ENCODE data around the gene DNAL1. TPM values are rescaled to one million over a fixed set of nuclear protein-coding genes. Genes with fewer than 3 reads are reported as not detected.

Gene DNAL1
- total and polyA plus RNA-seq, 2 of the 13 experiments (the other 11 are each of a cell fraction or from before 2014, with no cell fraction given) = 1.4 to 13.3 TPM

- TF ChIP-seq TIGD3 (CRISPR knock-in tag; IDR thresholded peaks at IDR 0.05; ENCODE audit: borderline replicate concordance) (no peak), ZNF33A (CRISPR knock-in tag; IDR thresholded peaks at IDR 0.05; ENCODE audit: borderline replicate concordance) (no peak), CREB1 (IDR thresholded peaks at IDR 0.05) (no peak), CREB1 (CRISPR knock-in tag; IDR thresholded peaks at IDR 0.05) (no peak)
Observed at GRCh38 chr14:73710737-73711136, 66.0 kb downstream of the DNAL1 start (continued).

- POLR2A ChIA-PET = interaction anchor here (2.5 kb wide), 1 partner anchor 46 kb away, joined by 8 read pairs; no protein-coding TSS in a partner anchor
- intact Hi-C loops (cut with micrococcal nuclease; ENCODE audit: unreplicated experiment) = loop anchor here (2.0 to 5.0 kb wide), 2 partner anchors 47 to 175 kb away; partner anchors contain the start of gene ACOT1
- Histone ChIP-seq H3K4me2 (ENCODE audit: low read depth, low read length) (peak overlapping the region; percentile 91), H3K27me3 (ENCODE audit: control insufficient read depth in 1 of 2, insufficient read depth in 2 of 2, low read length in 2 of 2) (no peaks in the 10 kb centered on the region), H3K79me2 (ENCODE audit: insufficient read depth, low read length) (peaks cover 20% of the 10 kb centered on the region), H2AFZ (ENCODE audit: low read length) (no peak overlapping the region), H3K9ac (ENCODE audit: insufficient read depth, low read depth, low read length) (peak overlapping the region; percentile 72), H3K4me3 (replicated peaks in 1 of 3; ENCODE audit: insufficient read depth in 1 of 3, low read depth in 2 of 3, low read length in 3 of 3) (peak overlapping the region; percentile 79 to 89 (median 81)), H4K20me1 (ENCODE audit: insufficient read depth, low read length) (0 out of 2 replicates have a peak, but pooled peaks cover 5% of the 10 kb centered on the region), H3K27ac (ENCODE audit: extremely low read length, insufficient read depth, low read length) (no peak overlapping the region), H3K36me3 (replicated peaks in 1 of 2; ENCODE audit: control insufficient read depth in 1 of 2, insufficient read depth in 2 of 2, low read length in 2 of 2) (peaks cover 0 to 9% of the 10 kb centered on the region in 2 experiments; a peak in 2 of 5 replicates), H3K4me1 (ENCODE audit: insufficient read depth, low read length) (peaks cover 15% of the 10 kb centered on the region), H3K9me3 (ENCODE audit: low read length) (no peaks in the 10 kb centered on the region)
- no TSS peak for BruUV-seq (replicated peaks)
- WGBS (ENCODE audit: low lambda C conversion rate) = 40% methylated on average over 11 of the region's 11 CpGs
- CTCF ChIA-PET (ENCODE audit: low intra/inter-chr PET ratio, low total read pairs) = no interaction called here
- in situ Hi-C loops (cut with HindIII; ENCODE audit: extremely low pct_ligation_motif_present, low pct_unique_long_range_greater_than_20kb) = no loop called here
- DNase-seq (ENCODE audit: low spot score) (no peak), ATAC-seq (no peak), FAIRE-seq (no peak)
- TF ChIP-seq POLR2A (IDR thresholded peaks at IDR 0.05; ENCODE audit: insufficient read depth in 1 of 2, low read depth in 2 of 2, low read length in 2 of 2) (0 out of 4 replicates have a peak, but pooled peaks of 1 of the 2 experiments have one; percentile 14), FOXC1 (CRISPR knock-in tag; IDR thresholded peaks at IDR 0.05; ENCODE audit: borderline replicate concordance) (no peak), ZBTB38 (CRISPR knock-in tag; IDR thresholded peaks at IDR 0.05) (0 out of 2 replicates have a peak, but pooled peaks have one; percentile 34)
Observed at GRCh38 chr14:73712071-73712506, 67.3 kb downstream of the DNAL1 start.

Measured in HepG2 (cell line).